HPDE6-E6E7 (cell line): ENCODE data around the gene PRRC2B.
"Not testable (repeated sequence)": the region's sequence is repeated elsewhere in the genome, so short reads cannot be mapped to it uniquely, and the experiment has no call there.

ENCODE experiments used
- DNase-seq: peaks from one replicate; pipeline ENCODE4 v3.0.0; 2011; ENCODE audit warnings: missing footprints; ENCODE audit errors: extremely low spot score

The PRRC2B gene

GRCh38 chr9:131386281-131386680, 7.6 kb upstream of the PRRC2B start:
- DNase-seq: no peak

- no peak for DNase-seq
Observed at GRCh38 chr9:131387394-131387793, 6.5 kb upstream of the PRRC2B start.

- DNase-seq: no peak
Observed at GRCh38 chr9:131391020-131391419, 2.9 kb upstream of the PRRC2B start.

- no peak for DNase-seq
Observed at GRCh38 chr9:131391504-131391903, 2.4 kb upstream of the PRRC2B start.

GRCh38 chr9:131394464-131395156, 724 bp downstream of the PRRC2B start:
- no peak for DNase-seq

GRCh38 chr9:131395157-131396098, 1.5 kb downstream of the PRRC2B start:
- DNase-seq: no peak

GRCh38 chr9:131396099-131396479, 2.2 kb downstream of the PRRC2B start:
- not testable (repeated sequence) for DNase-seq

GRCh38 chr9:131396626-131397025, 2.7 kb downstream of the PRRC2B start:
- no peak for DNase-seq

GRCh38 chr9:131397100-131397790, 3.4 kb downstream of the PRRC2B start:
- DNase-seq: no peak

- DNase-seq: no peak
Observed at GRCh38 chr9:131398204-131398603, 4.3 kb downstream of the PRRC2B start.

GRCh38 chr9:131399972-131400371, 6.1 kb downstream of the PRRC2B start:
- no peak for DNase-seq

- DNase-seq: no peak
Observed at GRCh38 chr9:131400627-131401026, 6.7 kb downstream of the PRRC2B start.

GRCh38 chr9:131402073-131402472, 8.2 kb downstream of the PRRC2B start:
- DNase-seq: no peak

- DNase-seq: no peak
Observed at GRCh38 chr9:131402738-131403492, 9.0 kb downstream of the PRRC2B start.

GRCh38 chr9:131403493-131403773, 9.5 kb downstream of the PRRC2B start:
- DNase-seq: no peak

GRCh38 chr9:131404581-131404980, 10.7 kb downstream of the PRRC2B start:
- no peak for DNase-seq

- no peak for DNase-seq
Observed at GRCh38 chr9:131404987-131405386, 11.1 kb downstream of the PRRC2B start.

- DNase-seq: no peak
Observed at GRCh38 chr9:131405428-131405827, 11.5 kb downstream of the PRRC2B start.

- no peak for DNase-seq
Observed at GRCh38 chr9:131405858-131406537, 12.1 kb downstream of the PRRC2B start.

- no peak for DNase-seq
Observed at GRCh38 chr9:131406563-131407436, 12.9 kb downstream of the PRRC2B start.
